Thyroid gland (tissue), 4 donors: ENCODE results near the gene ADCY5.

ENCODE experiments used
- POLR2A ChIP-seq, 2 donors: fragments of 450-650 bp; IDR thresholded peaks; one replicate each; pipeline ENCODE4 v1.6.1; 2017; ENCODE audit warnings: antibody characterized with exemption in 2 of 2, mild to moderate bottlenecking in 2 of 2, moderate library complexity in 1 of 2
- TF ChIP-seq, protein P1 (sequence below), 6 experiments: fragments of 200-600 bp in 3 of 6; fragments of 450-650 bp in 3 of 6; sonication (generic) in 3 of 6; IDR thresholded peaks; one replicate each; pipeline ENCODE4 v1.5.1; 2016 to 2019; ENCODE audit warnings: antibody characterized with exemption in 6 of 6, mild to moderate bottlenecking in 2 of 6, inconsistent platforms in 1 of 6, moderate library complexity in 1 of 6

DNA sequence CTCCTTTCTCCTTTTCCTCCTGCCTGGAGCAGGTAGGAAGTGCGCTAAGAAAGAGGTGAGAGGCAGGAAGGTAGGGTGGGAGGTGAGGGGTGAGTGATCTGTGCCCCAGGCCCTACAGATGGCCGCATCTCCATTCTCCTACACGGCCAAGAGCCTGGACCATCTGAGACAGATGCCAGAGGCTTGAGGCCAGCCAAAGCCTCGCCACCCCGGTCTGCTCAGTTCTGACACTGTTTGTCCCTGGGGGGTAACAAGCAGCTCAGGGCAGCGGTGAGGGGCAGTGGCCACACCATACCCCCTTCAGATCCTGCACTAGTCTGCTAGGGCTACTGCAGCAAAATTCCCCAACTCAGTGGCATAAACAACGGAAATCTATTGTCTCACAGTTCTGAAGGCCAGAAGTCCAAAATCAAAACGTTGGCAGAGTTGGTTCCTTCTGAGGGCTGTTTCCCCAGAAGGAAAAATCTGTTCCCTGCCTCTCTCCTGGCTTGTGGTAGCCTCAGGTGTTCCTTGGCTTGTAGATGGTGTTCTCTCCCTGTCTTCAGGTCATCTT, 28.4 kb downstream of the ADCY5 start:
- TF ChIP-seq, protein P1, sequence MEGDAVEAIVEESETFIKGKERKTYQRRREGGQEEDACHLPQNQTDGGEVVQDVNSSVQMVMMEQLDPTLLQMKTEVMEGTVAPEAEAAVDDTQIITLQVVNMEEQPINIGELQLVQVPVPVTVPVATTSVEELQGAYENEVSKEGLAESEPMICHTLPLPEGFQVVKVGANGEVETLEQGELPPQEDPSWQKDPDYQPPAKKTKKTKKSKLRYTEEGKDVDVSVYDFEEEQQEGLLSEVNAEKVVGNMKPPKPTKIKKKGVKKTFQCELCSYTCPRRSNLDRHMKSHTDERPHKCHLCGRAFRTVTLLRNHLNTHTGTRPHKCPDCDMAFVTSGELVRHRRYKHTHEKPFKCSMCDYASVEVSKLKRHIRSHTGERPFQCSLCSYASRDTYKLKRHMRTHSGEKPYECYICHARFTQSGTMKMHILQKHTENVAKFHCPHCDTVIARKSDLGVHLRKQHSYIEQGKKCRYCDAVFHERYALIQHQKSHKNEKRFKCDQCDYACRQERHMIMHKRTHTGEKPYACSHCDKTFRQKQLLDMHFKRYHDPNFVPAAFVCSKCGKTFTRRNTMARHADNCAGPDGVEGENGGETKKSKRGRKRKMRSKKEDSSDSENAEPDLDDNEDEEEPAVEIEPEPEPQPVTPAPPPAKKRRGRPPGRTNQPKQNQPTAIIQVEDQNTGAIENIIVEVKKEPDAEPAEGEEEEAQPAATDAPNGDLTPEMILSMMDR (IDR thresholded peaks at IDR 0.05), result no peak
- TF ChIP-seq POLR2A (IDR thresholded peaks at IDR 0.05), result no peak
